Stimulated activated CD4-positive, alpha-beta T cell treated with anti-CD3 and anti-CD28 coated beads, TNF-alpha, amount 100 ng/mL, for 1 hour (primary cell): ENCODE data around the gene RNU5B-1.
"Not testable (repeated sequence)": the region's sequence is repeated elsewhere in the genome, so short reads cannot be mapped to it uniquely, and the experiment has no call there.

Experiments used
- DNase-seq, 3 donors: peaks; one replicate each; pipeline ENCODE4 v3.0.0-alpha.2; 2020; ENCODE audit warnings: low read depth in 3 of 3, low spot score in 1 of 3

RNU5B-1 gene

GRCh38 chr15:65304381-65305149 is at the start of gene RNU5B-1:
Gene RNU5B-1 (plus strand): TSS chr15:65304677.
- peak; percentile 50 to 63 (median 52) for DNase-seq

DNA sequence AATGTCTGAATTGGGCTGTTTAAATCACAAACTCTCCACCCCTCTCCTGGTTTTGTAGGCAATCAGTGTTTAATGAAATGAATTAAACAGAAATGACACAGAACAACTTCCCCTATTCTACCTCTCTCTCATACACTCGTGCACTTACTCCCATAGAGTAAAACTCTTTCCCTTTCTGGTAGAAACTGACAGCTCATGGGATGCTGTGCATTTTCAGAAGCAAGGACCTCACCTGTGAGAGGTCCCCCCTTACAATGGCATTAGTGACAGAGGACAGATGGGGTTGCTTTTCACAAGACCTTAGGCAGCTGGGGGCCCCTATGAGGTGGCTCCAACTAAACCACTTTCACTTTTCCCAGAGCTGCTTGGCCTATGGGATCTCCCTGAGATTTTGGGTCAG is 49.7 kb upstream of the RNU5B-1 start:
- no peak for DNase-seq

DNA sequence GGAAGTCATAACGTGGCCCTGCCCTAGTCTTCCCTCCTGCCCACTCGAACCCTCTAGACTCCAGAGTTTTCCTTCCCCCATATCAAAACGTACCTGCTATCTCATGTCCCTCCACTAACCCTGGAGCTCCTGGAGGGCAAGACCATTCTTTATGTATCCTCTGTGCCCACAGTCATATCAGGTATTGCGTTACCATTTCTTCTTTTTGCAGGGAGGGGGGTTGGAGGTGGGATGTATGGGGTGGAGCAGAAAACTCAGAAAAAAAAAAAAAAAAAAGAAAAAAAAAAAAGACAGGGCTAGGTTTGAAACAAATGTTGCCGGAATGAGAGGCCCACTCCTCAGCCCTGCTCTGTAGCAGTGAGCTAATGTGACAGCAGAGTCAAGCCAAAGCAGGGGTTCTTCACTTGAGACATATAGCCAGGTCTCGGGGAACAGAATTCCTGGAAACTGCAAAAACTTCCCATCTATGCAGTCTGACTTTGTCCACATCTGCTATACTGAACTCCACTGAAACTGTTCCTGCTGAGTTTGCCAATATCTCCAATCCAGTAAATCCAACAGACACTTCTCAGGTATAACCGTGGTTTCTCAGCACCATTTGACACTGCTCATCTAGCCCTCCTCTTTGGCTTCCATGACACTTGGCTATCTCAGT is 48.9 kb upstream of the RNU5B-1 start:
- no peak for DNase-seq

DNA sequence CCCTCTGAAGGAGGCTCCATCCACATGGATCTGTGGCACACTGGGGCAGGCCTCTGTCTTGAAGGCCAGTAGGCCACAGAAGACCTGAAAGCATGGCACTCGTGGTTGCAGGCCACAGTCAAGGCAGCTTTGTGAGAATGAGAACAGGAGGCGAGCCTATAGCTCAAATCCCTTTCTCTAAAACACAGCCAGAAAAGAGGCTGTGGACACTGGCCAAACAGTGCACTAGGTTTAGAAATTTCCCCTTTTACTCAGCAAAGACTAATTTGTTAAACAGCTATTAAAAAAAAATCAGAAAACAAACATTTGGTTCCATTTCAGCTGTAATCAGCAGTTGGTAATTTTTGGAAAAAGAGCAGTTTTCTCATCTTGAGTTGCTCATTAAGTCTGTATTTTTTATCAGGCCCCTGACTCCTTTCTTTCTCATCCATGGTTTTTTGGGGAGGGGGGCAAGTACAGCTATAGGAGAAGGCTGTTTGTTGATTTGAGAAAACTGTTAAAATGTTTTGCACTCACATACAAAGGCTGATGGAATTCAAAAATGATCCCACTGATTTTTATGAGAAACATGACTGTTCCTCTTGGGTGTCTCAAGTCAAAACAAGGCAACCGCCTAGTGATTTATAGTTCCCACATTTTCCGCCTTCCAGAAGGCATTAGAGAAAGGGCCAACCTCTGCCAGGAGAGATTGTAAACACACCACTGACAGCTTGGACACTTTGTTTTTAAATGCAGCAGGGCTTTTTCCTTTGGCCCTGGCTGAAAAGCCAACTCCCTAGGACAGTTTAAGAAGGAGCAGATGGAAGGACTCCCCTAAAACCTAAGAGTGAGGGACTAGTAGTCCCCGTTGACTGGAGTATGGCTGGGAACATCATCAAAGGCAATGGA is 45.9 kb upstream of the RNU5B-1 start:
- DNase-seq: no peak

GRCh38 chr15:65259367-65259797 is 45.1 kb upstream of the RNU5B-1 start:
- no peak for DNase-seq

- no peak for DNase-seq
Measured at GRCh38 chr15:65260968-65261367, 43.5 kb upstream of the RNU5B-1 start.

- no peak for DNase-seq
Measured at GRCh38 chr15:65263313-65263712, 41.2 kb upstream of the RNU5B-1 start.

DNA sequence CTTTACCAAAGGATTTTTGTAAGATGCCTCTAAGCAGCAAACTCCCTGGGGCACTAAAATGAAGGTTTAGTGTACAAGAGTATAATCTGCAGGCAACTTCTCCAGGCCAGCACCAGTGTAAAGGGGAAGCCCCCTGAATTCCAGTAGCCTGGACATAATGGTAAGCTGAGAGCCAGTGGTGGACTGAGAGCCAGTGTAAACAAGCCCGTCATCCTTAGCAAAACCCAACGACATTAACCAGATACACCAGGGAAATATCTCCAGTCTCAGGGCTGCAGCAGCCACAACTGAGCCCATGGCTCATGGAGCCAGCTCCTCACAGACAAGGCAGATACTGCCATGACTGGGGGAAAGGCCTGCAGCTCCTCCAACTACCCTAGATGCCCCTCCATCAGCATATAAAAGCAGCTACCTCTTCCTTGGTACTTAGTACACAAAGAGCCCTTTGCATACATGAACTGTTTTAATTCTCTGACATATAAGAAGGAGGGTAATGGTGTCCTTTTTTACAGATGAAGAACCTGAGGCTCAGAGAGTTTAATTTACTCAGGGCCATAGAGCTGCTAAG is 39.5 kb upstream of the RNU5B-1 start:
- DNase-seq: no peak

- DNase-seq: no peak
Measured at GRCh38 chr15:65266469-65266868, 38.0 kb upstream of the RNU5B-1 start.

DNA sequence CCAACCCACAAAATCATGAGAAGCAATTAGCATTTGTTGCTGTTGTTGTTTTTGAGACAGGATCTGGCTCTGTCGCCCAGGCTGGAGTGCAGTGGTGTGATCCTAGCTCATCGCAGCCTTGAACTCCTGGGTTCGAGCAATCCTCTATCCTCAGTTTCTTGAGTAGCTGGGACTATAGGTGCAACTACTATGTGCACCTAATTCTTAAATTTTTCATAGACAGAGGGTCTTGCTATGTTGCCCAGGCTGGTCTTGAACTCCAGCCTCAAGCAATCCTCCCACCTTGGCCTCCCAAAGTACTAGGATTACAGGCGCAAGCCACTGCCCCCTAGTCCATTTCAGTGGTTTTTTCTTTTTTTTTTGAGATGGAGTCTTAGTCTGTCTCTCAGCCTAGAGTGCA is 36.1 kb upstream of the RNU5B-1 start:
- no peak for DNase-seq

DNA sequence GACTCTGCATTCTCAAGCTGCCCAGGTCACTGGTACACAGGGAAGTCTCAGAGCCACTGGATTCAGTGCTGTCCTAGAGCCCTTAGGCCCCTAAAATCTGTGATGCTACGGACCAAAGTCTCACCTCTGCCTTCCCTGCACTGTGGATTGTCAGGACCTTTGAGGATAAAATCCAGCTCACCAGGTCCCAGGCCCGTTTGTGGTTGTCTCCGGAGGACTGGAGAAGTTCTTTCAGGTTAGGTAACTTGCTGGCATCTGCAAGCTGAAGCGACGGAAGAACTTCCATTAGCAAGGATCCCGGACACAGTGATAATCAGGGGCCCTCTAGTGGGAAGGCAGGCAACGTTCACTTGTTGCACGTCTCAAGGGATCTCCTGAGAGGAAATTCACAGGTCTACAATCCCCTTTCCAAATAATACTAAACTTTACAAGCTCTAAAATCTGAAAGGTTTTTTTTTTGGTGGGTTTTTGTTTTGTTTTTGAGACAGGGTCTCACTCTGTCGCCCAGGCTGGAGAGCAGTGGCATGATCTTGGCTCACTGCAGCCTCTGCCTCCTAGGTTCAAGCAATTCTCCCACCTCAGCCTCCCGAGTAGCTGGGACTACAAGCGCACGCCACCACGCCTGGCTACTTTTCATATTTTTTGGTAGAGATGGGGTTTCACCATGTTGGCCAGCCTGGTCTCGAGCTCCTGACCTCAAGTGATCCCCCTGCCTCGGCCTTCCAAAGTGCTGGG is 33.5 kb upstream of the RNU5B-1 start:
- not testable (repeated sequence) for DNase-seq

DNA sequence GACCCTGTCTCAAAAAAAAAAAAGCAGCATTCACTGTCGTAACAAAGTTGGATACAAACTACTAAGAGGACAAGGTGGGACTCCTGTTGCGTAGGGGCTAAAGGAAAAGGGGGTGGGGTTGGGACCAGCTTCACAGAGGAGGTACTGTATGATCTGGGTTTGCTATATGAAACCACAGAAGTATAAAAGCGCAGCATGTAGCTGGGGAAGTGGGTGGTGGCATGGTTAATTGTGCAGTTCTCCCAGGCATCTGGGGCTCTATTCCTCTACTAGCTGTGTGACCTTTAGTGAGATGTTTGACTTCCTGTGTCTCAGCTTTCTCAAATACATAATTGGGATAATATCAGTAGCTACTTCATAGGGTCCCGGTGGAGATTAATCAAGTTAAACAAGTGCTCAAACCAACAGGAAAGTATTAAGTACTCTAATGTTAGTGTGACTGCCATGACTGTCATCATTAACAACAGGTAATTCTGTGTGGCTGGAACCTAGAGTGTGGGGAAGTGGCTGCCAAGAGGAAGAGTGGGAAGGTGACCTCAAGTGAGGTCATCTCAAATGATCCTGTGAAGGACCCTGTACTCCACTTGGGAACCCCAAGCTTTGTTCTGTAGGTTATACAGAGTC is 29.3 kb upstream of the RNU5B-1 start:
- no peak for DNase-seq

GRCh38 chr15:65275728-65276126 is 28.8 kb upstream of the RNU5B-1 start:
- DNase-seq: no peak

DNA sequence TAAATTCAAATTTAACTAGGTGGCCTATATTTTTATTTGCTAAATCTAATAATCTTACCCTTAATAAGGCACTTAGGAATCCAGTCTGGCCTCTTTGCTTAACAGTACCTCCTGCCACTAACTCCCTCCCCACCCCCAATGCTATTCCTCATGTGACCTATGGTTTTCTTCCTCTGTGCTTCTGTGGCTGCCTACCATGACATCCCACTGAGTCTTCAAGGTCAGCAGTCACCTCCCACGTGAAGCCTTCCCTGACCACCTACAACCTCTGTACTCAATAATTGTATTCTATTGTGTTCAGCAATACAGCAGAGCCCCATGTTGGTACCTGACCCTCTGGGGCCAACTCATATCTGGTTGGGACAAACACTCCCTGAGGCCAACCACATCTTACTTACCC is 27.5 kb upstream of the RNU5B-1 start:
- DNase-seq: no peak

DNA sequence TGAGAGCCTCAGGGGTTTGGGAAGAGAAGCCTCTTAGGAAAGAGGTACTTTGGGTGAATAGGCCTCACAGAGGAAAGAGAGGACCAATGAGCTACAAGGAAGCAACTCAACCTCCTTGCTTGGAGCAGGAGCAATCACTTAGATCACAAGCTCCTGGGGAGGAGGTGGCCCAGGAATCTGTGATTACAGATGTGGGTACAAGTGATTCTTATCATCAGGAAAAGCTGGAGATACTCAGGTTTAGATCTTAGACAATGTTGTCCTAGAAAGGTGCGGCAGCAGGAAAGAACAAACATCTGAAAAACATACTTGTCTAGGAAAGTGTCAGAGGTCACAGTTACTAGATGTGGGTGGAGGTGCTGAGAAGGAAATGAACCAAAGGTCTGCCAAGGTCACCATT is 26.0 kb upstream of the RNU5B-1 start:
- DNase-seq: no peak

DNA sequence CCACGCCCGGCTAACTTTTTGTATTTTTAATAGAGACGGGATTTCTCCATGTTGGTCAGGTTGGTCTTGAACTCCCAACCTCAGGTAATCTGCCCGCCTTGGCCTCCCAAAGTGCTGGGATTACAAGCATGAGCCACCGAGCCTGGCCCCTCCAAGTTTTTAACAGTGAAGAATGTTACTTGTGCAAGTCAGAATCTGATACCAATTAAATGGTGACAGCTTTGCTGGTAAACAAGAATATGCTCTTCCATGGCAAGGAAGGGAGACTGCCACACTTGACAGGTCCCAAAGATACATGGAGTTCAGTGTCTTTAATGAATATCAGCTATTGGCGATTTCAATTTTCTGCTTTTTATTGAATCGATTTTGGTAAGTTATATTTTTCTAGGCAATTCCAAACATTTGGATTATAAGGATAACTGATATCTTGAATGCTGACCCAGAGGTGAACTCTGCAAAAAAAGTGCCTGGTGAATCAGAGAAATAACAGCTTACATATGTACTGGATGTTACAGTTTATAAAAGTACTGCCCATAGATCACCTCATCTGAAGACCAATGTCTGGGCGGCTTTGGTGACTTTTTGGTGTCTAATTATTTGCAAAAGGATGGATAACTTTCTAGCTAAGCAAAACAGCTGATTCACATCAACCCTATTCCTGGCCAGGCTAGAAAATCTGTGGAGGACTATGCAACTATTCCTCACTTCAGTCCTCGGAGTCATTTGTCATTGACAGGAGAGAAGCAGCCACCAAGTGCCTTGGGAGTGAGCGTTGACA is 19.0 kb upstream of the RNU5B-1 start:
- DNase-seq: no peak

GRCh38 chr15:65286069-65286703 is 18.3 kb upstream of the RNU5B-1 start:
- DNase-seq: no peak

DNA sequence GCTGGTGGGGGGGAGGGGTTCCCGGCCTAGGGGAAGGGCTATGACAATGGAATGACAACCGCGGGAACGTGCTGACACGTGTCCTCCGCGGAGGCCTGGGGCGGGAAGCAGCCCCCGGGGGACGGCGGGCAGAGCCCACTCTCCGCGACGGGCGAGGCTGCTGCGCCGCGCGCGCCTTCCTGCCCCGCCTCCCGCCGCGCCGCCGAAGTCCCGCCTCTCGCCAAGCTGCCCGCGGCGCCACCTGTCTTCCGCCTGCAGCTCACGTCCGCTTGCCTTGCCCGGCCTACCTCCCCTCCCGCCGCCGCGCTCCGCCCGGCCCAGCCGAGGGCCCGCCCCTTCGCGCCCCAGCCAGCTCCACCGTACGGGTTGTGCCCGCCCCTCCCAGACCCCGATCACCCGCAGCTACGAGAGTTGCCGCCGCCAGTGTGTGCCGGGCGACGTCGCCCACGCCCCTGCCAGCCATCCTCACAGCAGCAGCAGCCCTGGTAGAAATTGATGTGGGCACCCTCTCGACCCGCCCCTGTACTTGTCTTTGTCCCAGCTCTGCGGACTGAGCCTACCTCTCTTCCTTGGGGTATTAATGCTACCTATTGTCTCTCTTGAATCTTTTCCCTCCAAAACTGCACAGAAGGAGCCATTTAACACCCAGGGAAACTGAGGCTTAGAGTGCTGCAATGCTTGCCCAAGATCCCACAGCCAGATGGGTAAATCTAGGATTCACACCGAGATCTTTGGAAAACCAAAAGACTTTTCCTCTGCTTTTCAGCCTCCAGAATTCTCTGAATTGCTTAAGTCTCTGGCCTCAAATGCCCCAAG is 17.6 kb upstream of the RNU5B-1 start, which contains the start of gene PARP16:
PARP16 (minus strand) TSS at position 180 of the 816 bp plus-strand sequence. CDS start 457 bp downstream, outside the sequence.
- DNase-seq: peak; percentile 72 to 87 (median 85)
